SK-N-SH (cell line): ENCODE results near the gene NHLRC3. TPM values are rescaled to one million over a fixed set of nuclear protein-coding genes. Genes with fewer than 3 reads are reported as not detected.

Source experiments
- CTCF ChIA-PET: fragments of 300-600, 350-600 bp; formaldehyde crosslinking; extraction: SDS; loops from one replicate; lab custom pipeline; 2021; lab: Yijun Ruan, JAX
- POLR2A ChIA-PET: fragments of 350-600 bp; sonication (Branson Sonifier 250); formaldehyde crosslinking; extraction: SDS; loops from one replicate; lab custom pipeline; 2020; ENCODE audit warnings: antibody characterized with exemption, inconsistent platforms; lab: Yijun Ruan, JAX
- DNase-seq: peaks from one replicate; pipeline ENCODE4 v3.0.0; 2012
- H2AFZ ChIP-seq: fragments of 200-600 bp; sonication (generic); 2 replicates; pipeline ENCODE4 v1.8.1; 2016; ENCODE audit warnings: antibody characterized with exemption, mild to moderate bottlenecking, low read depth
- H3F3A ChIP-seq: fragments of 200-600 bp; sonication (generic); replicated peaks from 2 replicates; pipeline ENCODE3; 2016; ENCODE audit warnings: antibody characterized with exemption, mild to moderate bottlenecking; ENCODE audit not compliant: insufficient read depth
- H3K27ac ChIP-seq, 2 experiments: fragments of 200-500 bp in 1 of 2; fragments of 200-600 bp in 1 of 2; sonication (Bioruptor generic) in 1 of 2; sonication (generic), shearing (Covaris generic) in 1 of 2; 2 replicates each; pipeline versions ENCODE4 v1.5.1 to v1.6.1; 2014 to 2016; ENCODE audit warnings: low read depth in 2 of 2, inconsistent platforms in 1 of 2, low read length in 1 of 2, mild to moderate bottlenecking in 1 of 2, mixed read lengths in 1 of 2
- H3K27me3 ChIP-seq: fragments of 200-600 bp; sonication (generic), shearing (Covaris generic); 2 replicates; pipeline ENCODE4 v1.6.1; 2016; ENCODE audit warnings: mixed run types; ENCODE audit not compliant: insufficient read depth
- H3K36me3 ChIP-seq, 2 experiments: fragments of 200-500 bp in 1 of 2; fragments of 200-600 bp in 1 of 2; sonication (Bioruptor generic) in 1 of 2; sonication (generic) in 1 of 2; replicated peaks in 1 of 2; 2 replicates each; pipeline versions ENCODE3 to v1.5.1; 2014 to 2016; ENCODE audit warnings: low read length in 1 of 2, mild to moderate bottlenecking in 1 of 2; ENCODE audit not compliant: insufficient read depth in 2 of 2, control insufficient read depth in 1 of 2
- H3K4me1 ChIP-seq, 2 experiments: fragments of 200-500 bp in 1 of 2; fragments of 200-600 bp in 1 of 2; sonication (Bioruptor generic) in 1 of 2; sonication (generic), shearing (Covaris generic) in 1 of 2; 2 replicates each; pipeline versions ENCODE4 v1.5.1 to v1.6.1; 2014 to 2016; ENCODE audit warnings: low read depth in 1 of 2, low read length in 1 of 2, mixed run types in 1 of 2; ENCODE audit not compliant: insufficient read depth in 2 of 2, control insufficient read depth in 1 of 2
- H3K4me2 ChIP-seq: fragments of 200-600 bp; sonication (generic), shearing (Covaris generic); 2 replicates; pipeline ENCODE4 v1.6.1; 2017; ENCODE audit warnings: mixed run types
- H3K4me3 ChIP-seq, 2 experiments: fragments of 200-500 bp in 1 of 2; fragments of 200-600 bp in 1 of 2; sonication (Bioruptor generic) in 1 of 2; sonication (generic), shearing (Covaris generic) in 1 of 2; 2 replicates each; pipeline versions ENCODE4 v1.5.1 to v1.8.1; 2014 to 2016; ENCODE audit warnings: low read depth in 2 of 2, inconsistent platforms in 1 of 2, low read length in 1 of 2, mild to moderate bottlenecking in 1 of 2, mixed read lengths in 1 of 2, moderate library complexity in 1 of 2
- H3K79me2 ChIP-seq: fragments of 200-600 bp; sonication (generic); 2 replicates; pipeline ENCODE4 v1.8.1; 2017; ENCODE audit warnings: mild to moderate bottlenecking; ENCODE audit not compliant: insufficient read depth
- H3K9ac ChIP-seq: fragments of 200-600 bp; sonication (generic); 2 replicates; pipeline ENCODE4 v1.6.1; 2017; ENCODE audit warnings: mixed run types
- H3K9me2 ChIP-seq: fragments of 200-600 bp; sonication (generic); 2 replicates; pipeline ENCODE4 v1.6.1; 2017; ENCODE audit warnings: mixed run types
- H3K9me3 ChIP-seq: fragments of 200-600 bp; sonication (generic); 2 replicates; pipeline ENCODE4 v1.6.1; 2017; ENCODE audit warnings: mixed run types, mild to moderate bottlenecking, moderate library complexity
- H4K20me1 ChIP-seq: fragments of 200-600 bp; sonication (generic); 2 replicates; pipeline ENCODE4 v1.6.1; 2017; ENCODE audit warnings: mild to moderate bottlenecking, mixed run types; ENCODE audit not compliant: insufficient read depth
- FOXJ3 ChIP-seq: sonication (generic); formaldehyde crosslinking; IDR thresholded peaks from 2 replicates; pipeline ENCODE4 v1.5.1; 2020; ENCODE audit warnings: mild to moderate bottlenecking, missing genetic modification reagents
- GATA2 ChIP-seq: sonication (generic); formaldehyde crosslinking; IDR thresholded peaks from 2 replicates; pipeline ENCODE4 v1.5.0; 2020; ENCODE audit warnings: mild to moderate bottlenecking, missing genetic modification reagents
- NFIC ChIP-seq: IDR thresholded peaks from 2 replicates; pipeline ENCODE4 v1.4.0; 2012; ENCODE audit warnings: borderline replicate concordance
- RAD21 ChIP-seq: IDR thresholded peaks from 2 replicates; pipeline ENCODE4 v1.6.1; 2012; ENCODE audit warnings: mild to moderate bottlenecking, low read length
- TAF1 ChIP-seq: IDR thresholded peaks from 2 replicates; pipeline ENCODE4 v1.6.1; 2012; ENCODE audit warnings: low read depth, mild to moderate bottlenecking, low read length, moderate library complexity, borderline replicate concordance
- TEAD4 ChIP-seq: IDR thresholded peaks from 2 replicates; pipeline ENCODE4 v1.4.0; 2012; ENCODE audit warnings: mild to moderate bottlenecking, borderline replicate concordance; ENCODE audit not compliant: insufficient read depth
- WGBS: methylation state at CpG from one replicate; pipeline ENCODE4 v1.1.6; 2017; ENCODE audit warnings: low lambda C conversion rate; 5-methylcytosine and 5-hydroxymethylcytosine counted together
- polyA plus RNA-seq, 3 experiments: library from polyadenylated mRNA; depleted of rRNA; stranded (reverse); fragments of >200 nt; gene quantifications; 2 replicates each; pipeline ENCODE4 v1.2.3, GENCODE V29; 2012
- TF ChIP-seq, protein P1 (sequence below): fragments of 200-600 bp; sonication (generic); IDR thresholded peaks from 2 replicates; pipeline ENCODE4 v1.6.1; 2017; ENCODE audit warnings: antibody characterized with exemption, mild to moderate bottlenecking, moderate library complexity
- TF ChIP-seq, protein P2 (sequence below): IDR thresholded peaks from 2 replicates; pipeline ENCODE4 v1.6.1; 2012; ENCODE audit warnings: mild to moderate bottlenecking, low read depth, low read length, moderate library complexity
- TF ChIP-seq, protein P3 (sequence below): IDR thresholded peaks from 2 replicates; pipeline ENCODE4 v1.4.0; 2012; ENCODE audit warnings: low read depth
- TF ChIP-seq, protein P4 (sequence below): fragments of 150-350 bp; IDR thresholded peaks from 2 replicates; pipeline ENCODE4 v1.6.1; 2016; ENCODE audit warnings: mild to moderate bottlenecking, low read depth, low read length

Gene NHLRC3
- polyA plus RNA-seq, 1 of the 3 experiments (the other 2 are of a cell fraction), result 7.1 TPM

DNA sequence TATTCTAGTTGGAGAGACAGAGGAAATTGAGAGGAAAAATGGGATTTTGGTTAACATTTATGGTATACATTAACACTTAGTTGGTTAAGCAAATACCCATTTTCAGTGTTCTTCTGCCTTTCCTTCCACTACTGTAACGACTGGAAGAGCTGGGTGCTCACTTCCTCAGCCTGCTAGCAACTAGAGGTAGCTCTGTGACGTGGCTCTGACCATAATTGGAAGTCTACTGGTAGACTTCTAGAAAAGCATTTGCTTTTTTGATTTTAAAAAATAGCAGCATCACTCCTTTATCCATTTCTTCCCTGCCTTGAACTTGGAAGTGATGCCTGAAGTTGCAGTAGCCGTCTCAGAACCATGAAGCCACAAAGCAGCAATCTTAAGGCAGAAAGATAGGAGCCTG is 15.9 kb downstream of the NHLRC3 start:
- no peaks in the 10 kb centered on the region for H3K79me2 ChIP-seq
- no peak for DNase-seq
- H3K9me2 ChIP-seq, result no peaks in the 10 kb centered on the region
- H2AFZ ChIP-seq, result no peak overlapping the region
- H3F3A ChIP-seq, result no peaks in the 10 kb centered on the region
- TF ChIP-seq TEAD4, result no peak
- TF ChIP-seq, protein P1, sequence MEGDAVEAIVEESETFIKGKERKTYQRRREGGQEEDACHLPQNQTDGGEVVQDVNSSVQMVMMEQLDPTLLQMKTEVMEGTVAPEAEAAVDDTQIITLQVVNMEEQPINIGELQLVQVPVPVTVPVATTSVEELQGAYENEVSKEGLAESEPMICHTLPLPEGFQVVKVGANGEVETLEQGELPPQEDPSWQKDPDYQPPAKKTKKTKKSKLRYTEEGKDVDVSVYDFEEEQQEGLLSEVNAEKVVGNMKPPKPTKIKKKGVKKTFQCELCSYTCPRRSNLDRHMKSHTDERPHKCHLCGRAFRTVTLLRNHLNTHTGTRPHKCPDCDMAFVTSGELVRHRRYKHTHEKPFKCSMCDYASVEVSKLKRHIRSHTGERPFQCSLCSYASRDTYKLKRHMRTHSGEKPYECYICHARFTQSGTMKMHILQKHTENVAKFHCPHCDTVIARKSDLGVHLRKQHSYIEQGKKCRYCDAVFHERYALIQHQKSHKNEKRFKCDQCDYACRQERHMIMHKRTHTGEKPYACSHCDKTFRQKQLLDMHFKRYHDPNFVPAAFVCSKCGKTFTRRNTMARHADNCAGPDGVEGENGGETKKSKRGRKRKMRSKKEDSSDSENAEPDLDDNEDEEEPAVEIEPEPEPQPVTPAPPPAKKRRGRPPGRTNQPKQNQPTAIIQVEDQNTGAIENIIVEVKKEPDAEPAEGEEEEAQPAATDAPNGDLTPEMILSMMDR, result no peak
- TF ChIP-seq TAF1, result no peak
- TF ChIP-seq, protein P2, sequence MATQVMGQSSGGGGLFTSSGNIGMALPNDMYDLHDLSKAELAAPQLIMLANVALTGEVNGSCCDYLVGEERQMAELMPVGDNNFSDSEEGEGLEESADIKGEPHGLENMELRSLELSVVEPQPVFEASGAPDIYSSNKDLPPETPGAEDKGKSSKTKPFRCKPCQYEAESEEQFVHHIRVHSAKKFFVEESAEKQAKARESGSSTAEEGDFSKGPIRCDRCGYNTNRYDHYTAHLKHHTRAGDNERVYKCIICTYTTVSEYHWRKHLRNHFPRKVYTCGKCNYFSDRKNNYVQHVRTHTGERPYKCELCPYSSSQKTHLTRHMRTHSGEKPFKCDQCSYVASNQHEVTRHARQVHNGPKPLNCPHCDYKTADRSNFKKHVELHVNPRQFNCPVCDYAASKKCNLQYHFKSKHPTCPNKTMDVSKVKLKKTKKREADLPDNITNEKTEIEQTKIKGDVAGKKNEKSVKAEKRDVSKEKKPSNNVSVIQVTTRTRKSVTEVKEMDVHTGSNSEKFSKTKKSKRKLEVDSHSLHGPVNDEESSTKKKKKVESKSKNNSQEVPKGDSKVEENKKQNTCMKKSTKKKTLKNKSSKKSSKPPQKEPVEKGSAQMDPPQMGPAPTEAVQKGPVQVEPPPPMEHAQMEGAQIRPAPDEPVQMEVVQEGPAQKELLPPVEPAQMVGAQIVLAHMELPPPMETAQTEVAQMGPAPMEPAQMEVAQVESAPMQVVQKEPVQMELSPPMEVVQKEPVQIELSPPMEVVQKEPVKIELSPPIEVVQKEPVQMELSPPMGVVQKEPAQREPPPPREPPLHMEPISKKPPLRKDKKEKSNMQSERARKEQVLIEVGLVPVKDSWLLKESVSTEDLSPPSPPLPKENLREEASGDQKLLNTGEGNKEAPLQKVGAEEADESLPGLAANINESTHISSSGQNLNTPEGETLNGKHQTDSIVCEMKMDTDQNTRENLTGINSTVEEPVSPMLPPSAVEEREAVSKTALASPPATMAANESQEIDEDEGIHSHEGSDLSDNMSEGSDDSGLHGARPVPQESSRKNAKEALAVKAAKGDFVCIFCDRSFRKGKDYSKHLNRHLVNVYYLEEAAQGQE, result no peak
- TF ChIP-seq FOXJ3 (CRISPR knock-in tag), result no peak
- TF ChIP-seq, protein P3, sequence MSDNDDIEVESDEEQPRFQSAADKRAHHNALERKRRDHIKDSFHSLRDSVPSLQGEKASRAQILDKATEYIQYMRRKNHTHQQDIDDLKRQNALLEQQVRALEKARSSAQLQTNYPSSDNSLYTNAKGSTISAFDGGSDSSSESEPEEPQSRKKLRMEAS, result no peak
- no peak for TF ChIP-seq RAD21
- TF ChIP-seq NFIC, result no peak
- TF ChIP-seq, protein P4, sequence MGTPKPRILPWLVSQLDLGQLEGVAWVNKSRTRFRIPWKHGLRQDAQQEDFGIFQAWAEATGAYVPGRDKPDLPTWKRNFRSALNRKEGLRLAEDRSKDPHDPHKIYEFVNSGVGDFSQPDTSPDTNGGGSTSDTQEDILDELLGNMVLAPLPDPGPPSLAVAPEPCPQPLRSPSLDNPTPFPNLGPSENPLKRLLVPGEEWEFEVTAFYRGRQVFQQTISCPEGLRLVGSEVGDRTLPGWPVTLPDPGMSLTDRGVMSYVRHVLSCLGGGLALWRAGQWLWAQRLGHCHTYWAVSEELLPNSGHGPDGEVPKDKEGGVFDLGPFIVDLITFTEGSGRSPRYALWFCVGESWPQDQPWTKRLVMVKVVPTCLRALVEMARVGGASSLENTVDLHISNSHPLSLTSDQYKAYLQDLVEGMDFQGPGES, result no peak
- no peak for TF ChIP-seq GATA2 (CRISPR knock-in tag)
- H3K27ac ChIP-seq, result no peak overlapping the region
- no peaks in the 10 kb centered on the region; a peak in 1 of 4 replicates for H3K4me1 ChIP-seq
- H3K4me2 ChIP-seq, result no peak overlapping the region
- no peaks in the 10 kb centered on the region for H3K9me3 ChIP-seq
- POLR2A ChIA-PET, result no interaction called here
- no peak overlapping the region for H3K4me3 ChIP-seq
- CTCF ChIA-PET, result interaction anchor here (1.2 kb wide), 1 partner anchor 558 kb away, joined by 6 read pairs; no protein-coding TSS in a partner anchor
- 80% methylated on average over 3 of the region's 3 CpGs for WGBS
- H3K27me3 ChIP-seq, result no peaks in the 10 kb centered on the region
- no peaks in the 10 kb centered on the region for H4K20me1 ChIP-seq
- H3K36me3 ChIP-seq, result no peaks in the 10 kb centered on the region
- no peak overlapping the region for H3K9ac ChIP-seq
